Activated B cell treated with CpG ODN at 0.5 μM for 24 hours (primary cell): ENCODE results near the gene RNASE8. TPM values are rescaled to one million over a fixed set of nuclear protein-coding genes. Genes with fewer than 3 reads are reported as not detected.
A peak's percentile ranks its signal among the peaks of the same experiment; 100 is the strongest.

Experiments used
- ATAC-seq: fragments of 200-7000 bp; cut with Tn5 transposase; one replicate; pipeline ENCODE4 v1.10.0; 2021; ENCODE audit warnings: low read depth, mild to moderate bottlenecking, moderate library complexity
- CTCF ChIA-PET: fragments of 350-600 bp; sonication (Branson Sonifier 250); formaldehyde crosslinking; loops from one replicate; lab custom pipeline; 2021; ENCODE audit warnings: antibody characterized with exemption; lab: Charles Lee
- POLR2A ChIA-PET: fragments of 350-600 bp; sonication (Branson Sonifier 250); formaldehyde crosslinking; loops from one replicate; lab custom pipeline; 2021; ENCODE audit warnings: antibody characterized with exemption; lab: Charles Lee
- DNase-seq: peaks from one replicate; pipeline ENCODE4 v3.0.0; 2022
- H3K27ac Mint-ChIP-seq: one replicate; pipeline ENCODE4 v1.8.0; 2020; ENCODE audit warnings: mixed read lengths
- H3K27me3 Mint-ChIP-seq: one replicate; pipeline ENCODE4 v1.8.0; 2021; ENCODE audit warnings: mixed read lengths
- H3K36me3 Mint-ChIP-seq: one replicate; pipeline ENCODE4 v1.8.0; 2021; ENCODE audit warnings: low read depth, mixed read lengths
- H3K4me1 Mint-ChIP-seq: one replicate; pipeline ENCODE4 v1.8.0; 2021; ENCODE audit warnings: mixed read lengths
- H3K4me3 Mint-ChIP-seq: one replicate; pipeline ENCODE4 v1.8.0; 2020; ENCODE audit warnings: mild to moderate bottlenecking, mixed read lengths
- H3K9me3 Mint-ChIP-seq: one replicate; pipeline ENCODE4 v1.8.0; 2020; ENCODE audit warnings: mixed read lengths
- CTCF ChIP-seq: fragments of 200-600 bp; IDR thresholded peaks from one replicate; pipeline ENCODE4 v1.8.0; 2022; ENCODE audit warnings: antibody characterized with exemption, mild to moderate bottlenecking
- intact Hi-C: fragments of 100-400 bp; cut with micrococcal nuclease; formaldehyde crosslinking; loops from one replicate; pipeline ENCODE4 v1.15.1; 2024
- total RNA-seq: library from RNA; stranded (reverse); gene quantifications from 2 replicates; pipeline ENCODE4 v1.2.3, GENCODE V29; 2022

RNASE8 gene
- total RNA-seq, 1 donor from 2014 or later: not detected

GRCh38 chr14:21098076-21098891, 40.7 kb downstream of the RNASE8 start, which contains the start of gene ZNF219:
ZNF219 (minus strand) TSS chr14:21098655; CDS start chr14:21093591, 5,064 bp downstream.
- H3K36me3 Mint-ChIP-seq: no peaks in the 10 kb centered on the region
- ATAC-seq: peak; percentile 60
- H3K27ac Mint-ChIP-seq: no peak within 1 kb of the TSS
- intact Hi-C loops: no loop called here
- no peaks in the 10 kb centered on the region for H3K9me3 Mint-ChIP-seq
- peaks cover 14% of the 10 kb centered on the region for H3K4me1 Mint-ChIP-seq
- H3K4me3 Mint-ChIP-seq: peak within 1 kb of the TSS; percentile 76
- ChIA-PET POLR2A (interaction anchor here (0.6 to 1.6 kb wide), 5 partner anchors 27 to 413 kb away, joined by 3 to 5 read pairs (median 4); partner anchors contain the start of gene ARHGEF40), CTCF (interaction anchor here (1.8 to 7.4 kb wide), 3 partner anchors 27 to 84 kb away, joined by 6 to 142 read pairs (median 30); partner anchors contain the start of gene ARHGEF40)
- H3K27me3 Mint-ChIP-seq: peaks cover 12% of the 10 kb centered on the region
- DNase-seq: peak; percentile 43
- TF ChIP-seq CTCF: no peak

- H3K9me3 Mint-ChIP-seq: no peaks in the 10 kb centered on the region
- CTCF ChIA-PET: interaction anchor here (1.2 to 14.7 kb wide), 2 partner anchors 28 to 83 kb away, joined by 3 to 257 read pairs; no protein-coding TSS in a partner anchor
- peak overlapping the region; percentile 76 for H3K4me3 Mint-ChIP-seq
- no peak overlapping the region for H3K27ac Mint-ChIP-seq
- no peak for DNase-seq
- no peak for TF ChIP-seq CTCF
- peaks cover 16% of the 10 kb centered on the region for H3K4me1 Mint-ChIP-seq
- POLR2A ChIA-PET: no interaction called here
- no peaks in the 10 kb centered on the region for H3K36me3 Mint-ChIP-seq
- no peak for ATAC-seq
- intact Hi-C loops: no loop called here
- peaks cover 12% of the 10 kb centered on the region for H3K27me3 Mint-ChIP-seq
Observed at GRCh38 chr14:21098892-21099595, 41.4 kb downstream of the RNASE8 start.

DNA sequence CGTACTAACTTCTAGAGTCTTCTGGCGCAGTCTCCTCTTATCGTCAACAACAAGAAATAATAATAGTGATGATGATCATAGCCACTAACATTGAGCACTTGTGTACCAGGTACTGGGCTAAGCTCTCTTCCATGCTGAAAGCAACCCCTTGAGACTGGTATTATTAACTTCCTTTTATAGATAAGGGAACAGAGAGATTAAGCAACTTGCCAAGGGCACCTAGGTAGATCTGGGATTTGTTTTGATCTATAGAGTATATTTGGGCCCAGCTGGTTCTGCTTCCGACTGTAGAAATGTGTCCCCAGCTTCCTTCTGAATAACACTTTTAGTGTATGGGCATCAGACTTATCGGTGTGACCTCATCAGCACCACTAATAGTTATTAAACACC, 42.0 kb downstream of the RNASE8 start:
- peaks cover 19% of the 10 kb centered on the region for H3K4me1 Mint-ChIP-seq
- TF ChIP-seq CTCF: no peak
- H3K27me3 Mint-ChIP-seq: peaks cover 12% of the 10 kb centered on the region
- DNase-seq (no peak), ATAC-seq (no peak)
- H3K9me3 Mint-ChIP-seq: no peaks in the 10 kb centered on the region
- intact Hi-C loops: no loop called here
- H3K4me3 Mint-ChIP-seq: peak overlapping the region; percentile 76
- POLR2A ChIA-PET: no interaction called here
- no peak overlapping the region for H3K27ac Mint-ChIP-seq
- no peaks in the 10 kb centered on the region for H3K36me3 Mint-ChIP-seq
- CTCF ChIA-PET: interaction anchor here (1.2 to 14.7 kb wide), 2 partner anchors 28 to 84 kb away, joined by 3 to 257 read pairs; no protein-coding TSS in a partner anchor

GRCh38 chr14:21100931-21101330, 43.3 kb downstream of the RNASE8 start, which contains the start of gene TMEM253:
TMEM253 (plus strand) TSS chr14:21101066; CDS start chr14:21101344, 278 bp downstream.
- CTCF ChIA-PET: interaction anchor here (0.9 to 14.7 kb wide), 7 partner anchors 9 to 85 kb away, joined by 3 to 257 read pairs (median 6); partner anchors contain the start of gene ARHGEF40
- Mint-ChIP-seq H3K27ac (peak within 1 kb of the TSS; percentile 27), H3K4me3 (no peak within 1 kb of the TSS), H3K27me3 (peaks cover 12% of the 10 kb centered on the region), H3K9me3 (no peaks in the 10 kb centered on the region), H3K36me3 (no peaks in the 10 kb centered on the region), H3K4me1 (peaks cover 21% of the 10 kb centered on the region)
- intact Hi-C loops: loop anchor here (5.0 to 10.0 kb wide), 4 partner anchors 164 to 646 kb away; partner anchors contain the start of genes APEX1, HNRNPC, OSGEP and RNASE6
- ATAC-seq: no peak
- no peak for TF ChIP-seq CTCF
- POLR2A ChIA-PET: interaction anchor here (0.9 to 1.6 kb wide), 3 partner anchors 30 to 420 kb away, joined by 4 to 5 read pairs (median 4); no protein-coding TSS in a partner anchor
- no peak for DNase-seq
